Measurements from ENCODE around the gene ADORA1.

Gene ADORA1

DNA sequence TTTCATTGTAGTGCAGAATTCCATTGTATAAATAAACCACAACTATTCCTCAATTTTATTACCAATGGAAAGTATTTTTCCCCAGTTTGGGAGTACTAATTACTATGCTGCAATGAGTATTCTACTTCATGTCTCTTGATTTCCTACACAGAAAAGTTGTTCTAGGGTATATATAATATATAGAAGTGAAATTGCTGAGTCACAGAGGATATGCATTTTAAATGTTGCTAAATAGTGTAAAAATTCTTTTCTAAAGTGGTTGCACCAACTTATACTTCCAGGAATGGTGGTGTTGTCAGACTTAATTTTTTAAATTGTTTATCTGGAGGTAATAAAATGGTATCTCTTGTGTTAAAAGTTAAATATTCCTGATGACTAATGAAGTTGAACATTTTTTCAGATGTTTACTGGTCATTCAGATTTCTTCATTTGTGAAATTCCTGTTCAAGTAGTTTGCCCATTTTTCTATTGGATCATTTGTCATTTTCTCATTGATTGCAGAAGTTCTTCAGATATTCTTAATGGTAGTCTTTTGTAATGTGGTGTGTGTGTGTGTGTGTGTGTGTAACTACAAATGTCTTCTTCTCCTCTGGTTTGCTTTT is 22.6 kb upstream of the ADORA1 start:
- H3K9me3 ChIP-seq (ENCODE audit: control insufficient read depth, low read length) = no peaks in the 10 kb centered on the region
- H3K4me1 ChIP-seq (ENCODE audit: control insufficient read depth, insufficient read depth, low read length, poor library complexity, severe bottlenecking) = no peaks in the 10 kb centered on the region
- no peaks in the 10 kb centered on the region for H3K36me3 ChIP-seq (ENCODE audit: control insufficient read depth, insufficient read depth, low read length)
- H3K4me3 ChIP-seq (ENCODE audit: extremely low read depth, insufficient read depth, low read length, poor library complexity, severe bottlenecking) = no peak overlapping the region
- H3K27ac ChIP-seq (ENCODE audit: low read depth, low read length, severe bottlenecking) = no peak overlapping the region

DNA sequence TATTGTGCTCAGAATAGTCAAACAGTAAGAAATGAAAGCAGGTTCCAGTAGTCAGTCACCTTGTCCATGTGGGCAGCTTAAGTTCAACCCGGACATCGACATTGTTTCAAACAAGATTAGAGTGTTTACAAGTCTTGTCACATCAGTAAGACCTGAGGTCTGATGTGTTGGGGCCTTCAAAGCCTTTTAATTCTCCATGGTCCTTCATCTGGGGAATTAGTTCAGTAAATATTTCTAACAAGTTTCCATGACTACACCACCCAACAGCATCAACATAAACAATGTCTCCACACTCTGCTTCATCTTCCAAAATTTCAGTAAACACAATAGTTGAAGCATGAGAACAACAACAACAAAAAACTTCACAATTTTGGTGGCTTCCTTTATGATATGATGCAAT is 15.1 kb upstream of the ADORA1 start:
- Histone ChIP-seq H3K27ac (ENCODE audit: low read depth, low read length, severe bottlenecking) (no peak overlapping the region), H3K9me3 (ENCODE audit: control insufficient read depth, low read length) (no peaks in the 10 kb centered on the region), H3K4me3 (ENCODE audit: extremely low read depth, insufficient read depth, low read length, poor library complexity, severe bottlenecking) (no peak overlapping the region), H3K36me3 (ENCODE audit: control insufficient read depth, insufficient read depth, low read length) (no peaks in the 10 kb centered on the region), H3K4me1 (ENCODE audit: control insufficient read depth, insufficient read depth, low read length, poor library complexity, severe bottlenecking) (no peaks in the 10 kb centered on the region)
- WGBS, 2 experiments (ENCODE audit: insufficient coverage in 2 of 2) = 95% methylated on average over 2 of the region's 2 CpGs

DNA sequence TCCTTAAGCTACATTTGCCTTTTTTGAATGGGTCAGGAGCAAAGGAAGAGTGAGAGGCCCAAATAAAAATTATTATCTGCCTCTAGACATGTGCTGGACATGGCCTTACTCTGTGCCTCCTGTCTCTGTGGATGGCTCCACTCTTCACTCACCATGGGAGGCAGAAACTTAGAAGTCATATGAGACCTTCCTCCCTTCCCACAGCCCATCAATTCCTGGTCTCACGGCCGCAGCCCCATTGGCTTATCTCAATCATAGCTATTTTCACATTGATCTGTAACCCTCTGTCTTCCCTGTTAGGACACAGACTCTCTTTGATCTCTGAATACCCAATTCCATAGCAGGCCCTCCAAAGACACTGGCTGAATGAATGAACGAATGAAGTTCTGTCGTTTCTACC is 14.2 kb upstream of the ADORA1 start:
- Histone ChIP-seq H3K9me3 (ENCODE audit: control insufficient read depth, low read length) (no peaks in the 10 kb centered on the region), H3K4me3 (ENCODE audit: extremely low read depth, insufficient read depth, low read length, poor library complexity, severe bottlenecking) (no peak overlapping the region), H3K36me3 (ENCODE audit: control insufficient read depth, insufficient read depth, low read length) (no peaks in the 10 kb centered on the region), H3K27ac (ENCODE audit: low read depth, low read length, severe bottlenecking) (no peak overlapping the region), H3K4me1 (ENCODE audit: control insufficient read depth, insufficient read depth, low read length, poor library complexity, severe bottlenecking) (no peaks in the 10 kb centered on the region)
- 84 to 89% methylated on average over 3 to 4 of the region's 4 CpGs for WGBS, 2 experiments (ENCODE audit: insufficient coverage in 2 of 2)

DNA sequence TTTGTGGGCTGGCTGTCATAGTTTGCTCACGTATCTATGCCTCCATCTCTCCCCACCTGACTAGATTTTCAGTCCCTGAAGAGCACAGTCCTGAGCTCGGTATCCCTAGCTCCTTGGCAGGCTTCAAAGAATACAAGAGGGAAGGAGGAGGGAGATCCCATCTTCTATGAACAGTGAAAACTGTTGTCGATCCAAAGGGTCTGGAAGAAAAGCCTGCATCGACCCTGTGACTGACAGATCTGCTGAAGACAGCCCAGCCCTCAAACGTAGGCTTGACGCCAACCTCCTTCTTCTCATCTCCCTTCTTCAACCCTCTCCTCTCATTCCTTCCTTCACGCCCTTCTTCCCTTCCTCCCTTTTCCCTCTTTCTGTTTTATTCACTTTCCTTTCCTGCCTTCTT is 13.3 kb upstream of the ADORA1 start:
- Histone ChIP-seq H3K4me3 (ENCODE audit: extremely low read depth, insufficient read depth, low read length, poor library complexity, severe bottlenecking) (no peak overlapping the region), H3K9me3 (ENCODE audit: control insufficient read depth, low read length) (no peaks in the 10 kb centered on the region), H3K27ac (ENCODE audit: low read depth, low read length, severe bottlenecking) (no peak overlapping the region), H3K4me1 (ENCODE audit: control insufficient read depth, insufficient read depth, low read length, poor library complexity, severe bottlenecking) (no peaks in the 10 kb centered on the region), H3K36me3 (ENCODE audit: control insufficient read depth, insufficient read depth, low read length) (no peaks in the 10 kb centered on the region)
- WGBS, 2 experiments (ENCODE audit: insufficient coverage in 2 of 2) = 76 to 77% methylated on average over 5 to 6 of the region's 7 CpGs

DNA sequence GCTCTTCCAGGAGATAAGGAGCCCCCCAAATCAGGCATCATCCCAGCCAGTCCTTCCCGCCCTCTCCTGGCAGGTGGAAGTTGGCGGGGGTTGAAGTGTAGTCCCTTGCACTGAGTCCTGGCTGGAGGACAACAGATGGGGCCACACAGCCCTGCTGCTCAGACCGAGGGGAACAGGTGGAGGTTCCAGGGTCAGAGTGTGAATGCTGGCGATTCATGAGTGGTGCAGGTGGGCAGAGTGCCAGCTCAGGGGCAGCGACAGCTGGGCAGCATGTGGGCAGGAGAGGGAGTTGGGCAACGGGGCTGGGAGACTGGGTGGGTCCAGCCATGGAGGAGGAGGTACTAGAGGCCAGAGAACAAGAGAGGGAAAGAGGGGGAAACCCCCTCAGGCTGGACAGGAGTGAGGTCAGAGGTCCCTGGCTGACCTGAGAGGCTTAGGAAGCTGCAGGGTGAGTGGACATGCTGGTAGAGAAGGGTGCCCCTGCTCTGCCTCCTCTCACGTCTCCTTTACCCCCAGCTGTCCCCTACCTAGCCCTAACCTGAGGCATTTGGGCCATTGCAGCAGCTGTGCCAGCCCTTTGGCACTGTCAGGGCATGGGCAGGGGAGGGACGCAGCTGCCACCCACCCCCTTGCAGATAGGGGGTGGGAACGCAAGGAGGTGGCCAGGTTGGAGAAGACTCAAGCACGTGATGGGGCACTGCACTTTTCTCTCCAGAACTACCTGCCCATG is 11.3 kb upstream of the ADORA1 start:
- H3K4me3 ChIP-seq (ENCODE audit: extremely low read depth, insufficient read depth, low read length, poor library complexity, severe bottlenecking) = no peak overlapping the region
- WGBS, 2 experiments (ENCODE audit: insufficient coverage in 2 of 2) = 76 to 83% methylated on average over 5 to 6 of the region's 10 CpGs
- no peaks in the 10 kb centered on the region for H3K36me3 ChIP-seq (ENCODE audit: control insufficient read depth, insufficient read depth, low read length)
- H3K9me3 ChIP-seq (ENCODE audit: control insufficient read depth, low read length) = no peaks in the 10 kb centered on the region
- H3K4me1 ChIP-seq (ENCODE audit: control insufficient read depth, insufficient read depth, low read length, poor library complexity, severe bottlenecking) = peaks cover 8% of the 10 kb centered on the region
- H3K27ac ChIP-seq (ENCODE audit: low read depth, low read length, severe bottlenecking) = no peak overlapping the region

DNA sequence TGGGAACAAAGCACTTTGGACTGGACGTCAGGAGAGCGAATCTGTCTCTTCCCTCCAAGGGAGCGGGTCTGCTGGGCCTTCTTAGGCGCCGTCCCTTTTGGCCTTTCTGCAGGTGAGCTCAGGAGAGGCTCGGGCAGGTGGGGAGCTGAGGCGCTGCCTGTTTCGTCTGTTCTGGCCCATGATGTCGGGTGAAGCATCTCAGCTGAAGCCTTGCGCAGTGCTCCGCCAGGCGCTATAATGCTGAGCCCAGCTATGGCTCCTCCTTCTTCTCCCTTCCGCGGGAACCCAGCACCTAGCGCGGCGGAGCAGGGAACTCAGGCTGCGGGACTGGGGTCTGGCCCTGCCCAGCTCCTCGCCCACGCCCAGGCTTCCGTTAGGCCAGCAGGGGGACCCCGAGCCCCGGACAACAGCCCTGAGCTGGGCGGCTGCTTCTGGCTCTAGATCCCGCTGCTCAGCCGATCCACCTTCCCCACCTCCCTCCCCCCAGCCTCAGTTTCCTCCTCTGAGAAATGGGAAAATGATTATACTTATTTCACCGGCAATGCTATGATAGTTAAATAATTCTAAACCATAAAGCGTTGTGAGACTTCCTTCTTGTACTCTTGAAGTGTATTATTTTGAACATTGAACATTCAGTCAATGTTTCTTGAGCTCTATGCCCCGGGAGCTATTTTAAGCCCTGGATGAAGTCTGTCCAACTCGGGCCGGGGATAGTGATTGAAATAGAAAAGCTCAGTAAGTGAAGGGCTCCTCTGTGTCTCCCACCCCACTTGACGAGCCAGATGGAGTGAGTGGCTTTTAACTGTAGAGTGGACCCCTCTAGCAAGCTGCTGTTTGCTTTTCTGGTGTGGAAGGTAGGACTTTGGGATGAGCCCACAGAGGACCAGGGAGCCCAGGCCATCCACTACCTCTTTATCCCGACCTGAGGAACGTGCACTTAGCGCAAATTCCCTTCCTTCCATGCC is 9.6 kb upstream of the ADORA1 start:
- no peak overlapping the region for H3K27ac ChIP-seq (ENCODE audit: low read depth, low read length, severe bottlenecking)
- H3K36me3 ChIP-seq (ENCODE audit: control insufficient read depth, insufficient read depth, low read length) = no peaks in the 10 kb centered on the region
- H3K4me1 ChIP-seq (ENCODE audit: control insufficient read depth, insufficient read depth, low read length, poor library complexity, severe bottlenecking) = peaks cover 10% of the 10 kb centered on the region
- WGBS, 2 experiments (ENCODE audit: insufficient coverage in 2 of 2) = 33 to 51% methylated on average over 20 of the region's 35 CpGs
- H3K4me3 ChIP-seq (ENCODE audit: extremely low read depth, insufficient read depth, low read length, poor library complexity, severe bottlenecking) = no peak overlapping the region
- no peaks in the 10 kb centered on the region for H3K9me3 ChIP-seq (ENCODE audit: control insufficient read depth, low read length)

DNA sequence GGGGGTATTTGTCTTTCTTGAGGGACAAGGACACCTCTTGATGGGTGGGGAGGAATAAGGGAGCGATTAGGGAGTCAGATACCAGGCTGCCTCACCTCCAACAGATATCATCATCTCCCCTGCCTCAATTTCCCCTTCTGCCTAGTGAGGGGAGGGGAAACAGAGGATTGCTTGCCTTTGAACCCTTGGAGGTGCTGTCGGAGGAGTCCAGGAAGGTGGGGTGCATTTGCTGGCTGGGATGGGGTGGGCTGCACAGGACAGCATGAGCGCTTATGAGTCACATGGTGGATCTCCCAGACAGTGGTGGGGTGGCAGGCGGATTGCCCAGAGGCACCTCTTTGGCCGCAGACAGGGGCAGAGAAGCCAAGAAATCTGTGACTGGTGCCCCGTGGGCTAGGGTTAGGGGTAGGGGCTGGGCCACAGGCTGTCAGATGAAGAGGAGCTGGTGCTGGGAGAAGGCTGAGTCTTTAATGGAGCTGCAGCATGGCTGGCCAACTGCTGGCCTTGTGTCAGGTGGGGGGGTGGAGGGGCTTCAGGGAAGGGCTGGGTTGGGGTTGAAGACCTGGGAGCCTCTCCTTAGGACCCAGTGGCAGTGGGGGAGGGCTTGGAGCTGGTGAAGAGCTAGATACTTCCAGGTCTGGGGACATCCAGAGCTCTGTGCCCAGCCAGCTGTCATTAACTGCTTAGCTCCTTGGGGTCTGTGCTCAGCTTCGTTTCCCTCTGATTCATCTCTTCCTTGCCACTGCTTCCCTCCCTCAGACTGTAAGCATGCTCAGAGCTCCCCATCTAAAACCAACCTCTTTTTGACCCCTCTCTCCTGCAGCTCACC is 7.0 kb upstream of the ADORA1 start:
- 92 to 95% methylated on average over 2 to 5 of the region's 7 CpGs for WGBS, 2 experiments (ENCODE audit: insufficient coverage in 2 of 2)
- no peaks in the 10 kb centered on the region for H3K36me3 ChIP-seq (ENCODE audit: control insufficient read depth, insufficient read depth, low read length)
- H3K4me3 ChIP-seq (ENCODE audit: extremely low read depth, insufficient read depth, low read length, poor library complexity, severe bottlenecking) = no peak overlapping the region
- H3K9me3 ChIP-seq (ENCODE audit: control insufficient read depth, low read length) = no peaks in the 10 kb centered on the region
- no peak overlapping the region for H3K27ac ChIP-seq (ENCODE audit: low read depth, low read length, severe bottlenecking)
- H3K4me1 ChIP-seq (ENCODE audit: control insufficient read depth, insufficient read depth, low read length, poor library complexity, severe bottlenecking) = peaks cover 16% of the 10 kb centered on the region

DNA sequence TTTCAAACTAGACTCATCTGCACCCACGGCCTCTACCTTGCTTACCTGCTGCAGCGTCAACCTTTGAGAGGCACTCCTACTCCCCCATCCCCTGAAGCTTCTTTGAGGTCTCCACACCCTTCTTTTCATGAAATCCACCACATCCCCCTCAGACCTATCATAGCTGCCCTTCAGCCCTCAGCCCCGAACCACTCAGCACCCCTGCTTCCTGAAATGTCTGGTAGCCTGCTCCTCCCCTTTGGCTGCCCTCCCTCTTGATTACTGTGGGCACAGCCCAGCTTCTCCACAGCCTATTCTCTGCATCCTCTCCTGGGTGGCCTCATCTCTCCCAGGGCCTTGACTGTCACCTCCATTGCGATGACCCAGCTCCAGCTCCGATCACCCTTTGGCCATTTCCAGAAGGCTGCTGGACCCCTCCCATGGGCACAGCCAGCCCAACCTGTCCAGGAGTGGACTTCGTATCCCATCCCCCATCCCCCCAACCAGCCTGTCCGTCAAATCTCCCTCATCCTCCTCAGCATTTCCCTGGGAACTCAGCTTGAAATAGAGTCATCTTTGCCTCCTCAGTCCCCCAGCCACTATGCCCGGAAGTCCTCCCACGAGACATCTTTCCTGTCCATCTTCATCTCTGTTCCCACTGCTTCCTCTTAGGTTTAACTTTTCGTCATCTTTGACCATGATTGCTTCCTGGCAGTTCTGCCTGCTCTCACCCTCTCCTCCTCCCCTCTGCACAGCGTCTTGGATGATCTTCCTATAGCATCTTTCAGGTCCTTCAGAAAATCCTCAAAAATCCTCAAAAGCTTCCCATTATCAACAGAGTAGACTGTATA is 6.1 kb upstream of the ADORA1 start:
- H3K4me3 ChIP-seq (ENCODE audit: extremely low read depth, insufficient read depth, low read length, poor library complexity, severe bottlenecking) = no peak overlapping the region
- H3K4me1 ChIP-seq (ENCODE audit: control insufficient read depth, insufficient read depth, low read length, poor library complexity, severe bottlenecking) = peaks cover 24% of the 10 kb centered on the region
- no peaks in the 10 kb centered on the region for H3K36me3 ChIP-seq (ENCODE audit: control insufficient read depth, insufficient read depth, low read length)
- H3K9me3 ChIP-seq (ENCODE audit: control insufficient read depth, low read length) = no peaks in the 10 kb centered on the region
- no peak overlapping the region for H3K27ac ChIP-seq (ENCODE audit: low read depth, low read length, severe bottlenecking)
- WGBS, 2 experiments (ENCODE audit: insufficient coverage in 2 of 2) = 88 to 93% methylated on average over 10 to 11 of the region's 11 CpGs

DNA sequence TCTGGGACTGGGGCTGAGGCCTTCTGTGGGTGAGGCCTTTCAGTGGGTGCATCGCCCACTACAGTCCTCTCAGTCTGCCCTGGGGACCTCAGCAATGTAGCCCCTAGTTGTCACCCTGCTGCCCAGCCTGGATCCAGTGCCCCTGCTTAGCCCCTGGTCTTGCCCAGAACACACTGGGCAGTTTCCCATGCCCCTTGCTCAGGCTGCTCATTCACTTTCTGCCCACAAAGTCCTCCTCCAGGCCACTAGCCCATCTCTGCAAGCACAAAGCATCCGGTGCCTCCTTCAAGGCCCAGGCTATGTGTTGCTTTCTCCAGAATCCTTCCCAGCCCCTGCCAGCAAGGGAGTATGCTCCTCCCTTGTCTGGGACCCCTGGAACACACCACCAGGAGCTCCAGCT is 5.4 kb upstream of the ADORA1 start:
- Histone ChIP-seq H3K9me3 (ENCODE audit: control insufficient read depth, low read length) (no peaks in the 10 kb centered on the region), H3K4me1 (ENCODE audit: control insufficient read depth, insufficient read depth, low read length, poor library complexity, severe bottlenecking) (peaks cover 32% of the 10 kb centered on the region), H3K36me3 (ENCODE audit: control insufficient read depth, insufficient read depth, low read length) (no peaks in the 10 kb centered on the region), H3K27ac (ENCODE audit: low read depth, low read length, severe bottlenecking) (no peak overlapping the region), H3K4me3 (ENCODE audit: extremely low read depth, insufficient read depth, low read length, poor library complexity, severe bottlenecking) (no peak overlapping the region)
- 90 to 93% methylated on average over 2 of the region's 2 CpGs for WGBS, 2 experiments (ENCODE audit: insufficient coverage in 2 of 2)

DNA sequence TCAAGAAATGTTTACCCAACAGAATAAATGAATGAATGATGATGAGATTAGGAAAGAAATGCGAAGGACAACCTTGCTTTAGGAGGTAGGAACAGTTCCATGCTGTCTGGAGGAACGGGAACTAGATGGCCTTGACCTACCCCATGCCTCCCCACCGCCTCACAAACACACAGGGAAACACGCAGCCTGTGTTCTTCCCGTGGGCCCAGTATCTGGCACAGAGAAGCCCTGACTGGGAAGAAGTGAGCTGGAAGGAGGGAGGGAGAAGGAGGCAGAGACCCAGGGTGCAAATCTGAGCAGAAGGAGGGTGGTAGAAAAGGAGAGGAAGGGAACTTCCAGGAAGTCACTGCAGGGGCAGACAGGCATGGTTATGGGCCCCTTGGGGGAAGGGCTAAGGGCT is 3.5 kb upstream of the ADORA1 start:
- no peak overlapping the region for H3K4me3 ChIP-seq (ENCODE audit: extremely low read depth, insufficient read depth, low read length, poor library complexity, severe bottlenecking)
- WGBS, 2 experiments (ENCODE audit: insufficient coverage in 2 of 2) = 58 to 76% methylated on average over 2 to 3 of the region's 5 CpGs
- H3K27ac ChIP-seq (ENCODE audit: low read depth, low read length, severe bottlenecking) = no peak overlapping the region
- no peaks in the 10 kb centered on the region for H3K36me3 ChIP-seq (ENCODE audit: control insufficient read depth, insufficient read depth, low read length)
- peaks cover 35% of the 10 kb centered on the region for H3K4me1 ChIP-seq (ENCODE audit: control insufficient read depth, insufficient read depth, low read length, poor library complexity, severe bottlenecking)
- H3K9me3 ChIP-seq (ENCODE audit: control insufficient read depth, low read length) = no peaks in the 10 kb centered on the region

Measured in mesodermal cell (in vitro differentiated cells).